Smooth muscle cell of trachea (primary cell): ENCODE measurements around the gene SHQ1. TPM values are rescaled to one million over a fixed set of nuclear protein-coding genes. Genes with fewer than 3 reads are reported as not detected.

Experiments
- total RNA-seq: library from RNA; depleted of rRNA; stranded (reverse); fragments of >200 nt; gene quantifications from 2 replicates; pipeline ENCODE4 v1.2.1, GENCODE V29; 2014

The SHQ1 gene
- total RNA-seq = 17.2 and 23.0 TPM in 2 replicates

GRCh38 chr3:72847751-72848702, at the start of gene SHQ1:
Gene SHQ1, minus strand, starts transcription at chr3:72848445. Its CDS starts 105 bp downstream, at chr3:72848340.

GRCh38 chr3:72887705-72888545, 39.7 kb upstream of the SHQ1 start, which contains the start of gene GXYLT2:
Gene GXYLT2, plus strand, starts transcription at chr3:72888046. Its CDS starts 188 bp downstream, at chr3:72888234.

Other genes with a start within 250 kb of the SHQ1 start
- 26.0 and 32.4 TPM in 2 replicates for gene GXYLT2, start 39.6 kb upstream of the SHQ1 start, total RNA-seq
- 57.7 and 61.7 TPM in 2 replicates for gene PPP4R2, start 148.4 kb upstream of the SHQ1 start, total RNA-seq
- 2.3 and 6.1 TPM in 2 replicates for gene EBLN2, start 213.2 kb upstream of the SHQ1 start, total RNA-seq